IMR-90 (cell line): ENCODE measurements around the gene ABHD17A. TPM values are rescaled to one million over a fixed set of nuclear protein-coding genes. Genes with fewer than 3 reads are reported as not detected.

Experiments
- ATAC-seq: fragments of 200-7000 bp; cut with Tn5 transposase; 2 replicates; pipeline ENCODE4 v1.9.1; 2020; ENCODE audit warnings: low read depth, mild to moderate bottlenecking, moderate library complexity
- BruUV-seq: library from RNA; stranded (reverse); fragments of 400-500 nt; replicated peaks from 2 replicates; lab custom pipeline; 2021; lab: Mats Ljungman, UMichigan
- CTCF ChIA-PET: fragments of 300-600 bp; formaldehyde crosslinking; extraction: SDS; loops from one replicate; lab custom pipeline; 2021; ENCODE audit warnings: antibody characterized with exemption; lab: Yijun Ruan, JAX
- POLR2A ChIA-PET: fragments of 300-600 bp; sonication (Branson Sonifier 250); formaldehyde crosslinking; loops from one replicate; lab custom pipeline; 2022; ENCODE audit warnings: antibody characterized with exemption; ENCODE audit not compliant: unreplicated experiment; lab: Charles Lee
- DNase-seq: peaks from one replicate; pipeline ENCODE4 v3.0.0; 2013
- H2AFZ ChIP-seq: replicated peaks from 2 replicates; pipeline ENCODE3; 2013; ENCODE audit warnings: low read length, mild to moderate bottlenecking; ENCODE audit not compliant: poor library complexity
- H2AK5ac ChIP-seq: 2 replicates; pipeline ENCODE4 v1.6.1; 2013; ENCODE audit warnings: low read depth, low read length, inconsistent platforms
- H2AK9ac ChIP-seq: replicated peaks from 2 replicates; pipeline ENCODE3; 2013; ENCODE audit warnings: mild to moderate bottlenecking, low read depth, low read length, moderate library complexity; ENCODE audit not compliant: poor library complexity
- H2BK120ac ChIP-seq: 2 replicates; pipeline ENCODE4 v1.6.1; 2013; ENCODE audit warnings: low read depth, low read length, inconsistent platforms
- H2BK15ac ChIP-seq: 3 replicates; pipeline ENCODE4 v1.6.1; 2013; ENCODE audit warnings: low read depth, low read length, inconsistent platforms
- H2BK20ac ChIP-seq: 2 replicates; pipeline ENCODE4 v1.6.1; 2013; ENCODE audit warnings: low read depth, mild to moderate bottlenecking, inconsistent platforms, low read length, moderate library complexity
- H2BK5ac ChIP-seq: 2 replicates; pipeline ENCODE4 v1.6.1; 2013; ENCODE audit warnings: mild to moderate bottlenecking, low read depth, low read length, inconsistent platforms; ENCODE audit not compliant: poor library complexity, severe bottlenecking
- H3K14ac ChIP-seq: replicated peaks from 2 replicates; pipeline ENCODE4 v1.6.1; 2013; ENCODE audit warnings: low read depth, low read length, inconsistent platforms
- H3K18ac ChIP-seq: 2 replicates; pipeline ENCODE4 v1.6.1; 2013; ENCODE audit warnings: low read depth, low read length, control low read depth
- H3K23ac ChIP-seq: 2 replicates; pipeline ENCODE4 v1.6.1; 2013; ENCODE audit warnings: low read depth, low read length, inconsistent platforms
- H3K27ac ChIP-seq: 2 replicates; pipeline ENCODE4 v1.5.1; 2013; ENCODE audit warnings: mild to moderate bottlenecking, control low read depth, low read length; ENCODE audit not compliant: insufficient read depth
- H3K27me3 ChIP-seq: 2 replicates; pipeline ENCODE4 v1.6.1; 2013; ENCODE audit warnings: low read length; ENCODE audit not compliant: control insufficient read depth, insufficient read depth
- H3K36me3 ChIP-seq: 2 replicates; pipeline ENCODE4 v1.6.1; 2013; ENCODE audit warnings: low read length, mixed read lengths; ENCODE audit not compliant: control insufficient read depth, insufficient read depth
- H3K4ac ChIP-seq: 2 replicates; pipeline ENCODE4 v1.6.1; 2013; ENCODE audit warnings: low read depth, low read length, inconsistent platforms
- H3K4me1 ChIP-seq: 2 replicates; pipeline ENCODE4 v1.6.1; 2013; ENCODE audit warnings: low read length, mixed read lengths; ENCODE audit not compliant: control insufficient read depth, insufficient read depth
- H3K4me2 ChIP-seq: 2 replicates; pipeline ENCODE4 v1.6.1; 2013; ENCODE audit warnings: low read depth, mild to moderate bottlenecking, control low read depth, low read length, moderate library complexity
- H3K4me3 ChIP-seq: 2 replicates; pipeline ENCODE4 v1.5.1; 2013; ENCODE audit warnings: low read depth, mild to moderate bottlenecking, control low read depth, low read length, moderate library complexity; ENCODE audit not compliant: insufficient read depth
- H3K56ac ChIP-seq: 2 replicates; pipeline ENCODE4 v1.6.1; 2013; ENCODE audit warnings: low read length, inconsistent platforms; ENCODE audit not compliant: insufficient read depth; ENCODE audit errors: extremely low read depth
- H3K79me1 ChIP-seq, 2 experiments: 2 replicates each; pipeline ENCODE4 v1.6.1; 2013; ENCODE audit warnings: low read length in 2 of 2, inconsistent platforms in 1 of 2, low read depth in 1 of 2
- H3K9ac ChIP-seq: 2 replicates; pipeline ENCODE4 v1.6.1; 2013; ENCODE audit warnings: low read depth, low read length, control low read depth
- H3K9me1 ChIP-seq: 2 replicates; pipeline ENCODE4 v1.6.1; 2013; ENCODE audit warnings: low read length, inconsistent platforms; ENCODE audit not compliant: insufficient read depth
- H3K9me3 ChIP-seq: 2 replicates; pipeline ENCODE4 v1.6.1; 2013; ENCODE audit warnings: low read length; ENCODE audit not compliant: control insufficient read depth, insufficient read depth
- H4K20me1 ChIP-seq: 2 replicates; pipeline ENCODE4 v1.6.1; 2013; ENCODE audit warnings: low read length, inconsistent platforms; ENCODE audit not compliant: insufficient read depth
- H4K5ac ChIP-seq: 2 replicates; pipeline ENCODE4 v1.6.1; 2013; ENCODE audit warnings: mild to moderate bottlenecking, low read depth, low read length, control low read depth
- H4K8ac ChIP-seq, 2 experiments: 2 replicates each; pipeline ENCODE4 v1.6.1; 2013; ENCODE audit warnings: low read depth in 2 of 2, low read length in 2 of 2, control low read depth in 1 of 2, inconsistent platforms in 1 of 2
- H4K91ac ChIP-seq: 2 replicates; pipeline ENCODE4 v1.6.1; 2013; ENCODE audit warnings: low read depth, low read length, inconsistent platforms; ENCODE audit not compliant: insufficient read depth
- BHLHE40 ChIP-seq: fragments of 150-350 bp; IDR thresholded peaks from 2 replicates; pipeline ENCODE4 v1.6.1; 2016; ENCODE audit warnings: mild to moderate bottlenecking, low read depth, low read length
- MAZ ChIP-seq: IDR thresholded peaks from 2 replicates; pipeline ENCODE4 v1.6.1; 2012; ENCODE audit warnings: low read depth, mild to moderate bottlenecking, low read length, improper control_type of control experiment, moderate library complexity, borderline replicate concordance
- USF2 ChIP-seq: fragments of 150-350 bp; IDR thresholded peaks from 2 replicates; pipeline ENCODE4 v1.6.1; 2017; ENCODE audit warnings: mild to moderate bottlenecking, antibody characterized with exemption, low read length, low read depth
- WGBS, 2 experiments: methylation state at CpG; one replicate each; pipeline versions ENCODE4 v1.1.5 to v1.1.7; 2013; ENCODE audit warnings: missing lambda C conversion rate in 2 of 2; ENCODE audit not compliant: insufficient read length in 1 of 2; ENCODE audit errors: extremely low coverage in 2 of 2; 5-methylcytosine and 5-hydroxymethylcytosine counted together
- dilution Hi-C: fragments of 300-500 bp; cut with HindIII; formaldehyde crosslinking; loops from one replicate; pipeline ENCODE4 v1.14.3; 2018; ENCODE audit warnings: low sequenced_read_pairs; ENCODE audit not compliant: unreplicated experiment
- in situ Hi-C: fragments of 300-500 bp; cut with MboI; formaldehyde crosslinking; loops from 3 replicates; pipeline ENCODE4 v1.14.3; 2019; ENCODE audit warnings: low sequenced_read_pairs, inconsistent platforms, mixed read lengths
- intact Hi-C: fragments of 100-400 bp; cut with micrococcal nuclease; formaldehyde crosslinking; loops from 2 replicates; pipeline ENCODE4 v1.10.0; 2022
- polyA plus RNA-seq, 3 experiments: library from polyadenylated mRNA; depleted of rRNA; stranded (reverse); fragments of >200 nt; gene quantifications; 2 replicates each; pipeline ENCODE4 v1.2.3, GENCODE V29; 2012; ENCODE audit warnings: low replicate concordance in 1 of 3
- total RNA-seq: library from RNA; depleted of rRNA; stranded (reverse); fragments of >200 nt; gene quantifications from 2 replicates; pipeline ENCODE4 v1.2.3, GENCODE V29; 2012
- TF ChIP-seq, protein P1 (sequence below): conservative IDR thresholded peaks from 2 replicates; pipeline ENCODE4 v1.5.1; 2012; ENCODE audit warnings: mild to moderate bottlenecking, low read depth, low read length, improper control_type of control experiment

ABHD17A gene
- total and polyA plus RNA-seq, 2 of the 4 experiments (the other 2 are of a cell fraction), result 37.8 to 76.2 TPM

- Histone ChIP-seq H3K36me3 (no peaks in the 10 kb centered on the region), H3K79me1 (peaks cover 8 to 94% of the 10 kb centered on the region in 2 experiments; a peak in 3 of 4 replicates), H3K4ac (peak overlapping the region; percentile 98), H3K56ac (no peak overlapping the region; the same call in 1 of the 2 replicates), H3K27me3 (no peaks in the 10 kb centered on the region), H4K91ac (peak overlapping the region; percentile 97), H3K18ac (peak overlapping the region; percentile 25; the same call in 1 of the 2 replicates), H3K9me1 (peaks cover 7% of the 10 kb centered on the region; the same call in 1 of the 2 replicates), H3K14ac (peak overlapping the region; percentile 97), H4K20me1 (peaks cover 84% of the 10 kb centered on the region), H3K23ac (peak overlapping the region; percentile 54; the same call in 1 of the 2 replicates), H3K4me1 (peaks cover 58% of the 10 kb centered on the region), H2BK15ac (peak overlapping the region; percentile 51; the same call in 1 of the 3 replicates), H2AK9ac (peak overlapping the region; percentile 100), H2AK5ac (peak overlapping the region; percentile 100), H3K27ac (peak overlapping the region; percentile 98), H3K4me2 (peak overlapping the region; percentile 94), H2BK120ac (peak overlapping the region; percentile 80), H2BK20ac (no peak overlapping the region), H3K4me3 (peak overlapping the region; percentile 38), H2BK5ac (peak overlapping the region; percentile 94), H2AFZ (peak overlapping the region; percentile 92), H4K5ac (peak overlapping the region; percentile 84), H4K8ac (peak overlapping the region; percentile 88 to 93), H3K9me3 (no peaks in the 10 kb centered on the region), H3K9ac (peak overlapping the region; percentile 88)
- TF ChIP-seq, protein P1, sequence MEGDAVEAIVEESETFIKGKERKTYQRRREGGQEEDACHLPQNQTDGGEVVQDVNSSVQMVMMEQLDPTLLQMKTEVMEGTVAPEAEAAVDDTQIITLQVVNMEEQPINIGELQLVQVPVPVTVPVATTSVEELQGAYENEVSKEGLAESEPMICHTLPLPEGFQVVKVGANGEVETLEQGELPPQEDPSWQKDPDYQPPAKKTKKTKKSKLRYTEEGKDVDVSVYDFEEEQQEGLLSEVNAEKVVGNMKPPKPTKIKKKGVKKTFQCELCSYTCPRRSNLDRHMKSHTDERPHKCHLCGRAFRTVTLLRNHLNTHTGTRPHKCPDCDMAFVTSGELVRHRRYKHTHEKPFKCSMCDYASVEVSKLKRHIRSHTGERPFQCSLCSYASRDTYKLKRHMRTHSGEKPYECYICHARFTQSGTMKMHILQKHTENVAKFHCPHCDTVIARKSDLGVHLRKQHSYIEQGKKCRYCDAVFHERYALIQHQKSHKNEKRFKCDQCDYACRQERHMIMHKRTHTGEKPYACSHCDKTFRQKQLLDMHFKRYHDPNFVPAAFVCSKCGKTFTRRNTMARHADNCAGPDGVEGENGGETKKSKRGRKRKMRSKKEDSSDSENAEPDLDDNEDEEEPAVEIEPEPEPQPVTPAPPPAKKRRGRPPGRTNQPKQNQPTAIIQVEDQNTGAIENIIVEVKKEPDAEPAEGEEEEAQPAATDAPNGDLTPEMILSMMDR, result no peak
- TF ChIP-seq MAZ, result peak; percentile 17; the same call in 1 of the 2 replicates
- TF ChIP-seq BHLHE40, result peak; percentile 29; the same call in 1 of the 2 replicates
- TF ChIP-seq USF2, result 0 out of 2 replicates have a peak, but pooled peaks have one; percentile 4
- CTCF ChIA-PET, result interaction anchor here (0.6 kb wide), 2 partner anchors 28 to 79 kb away, joined by 3 read pairs; no protein-coding TSS in a partner anchor
- POLR2A ChIA-PET, result interaction anchor here (0.5 to 0.6 kb wide), 2 partner anchors 453 to 1419 kb away, joined by 3 to 4 read pairs; no protein-coding TSS in a partner anchor
- no TSS peak for BruUV-seq
- peak; percentile 70 for DNase-seq
- in situ Hi-C loops, result no loop called here
- intact Hi-C loops, result no loop called here
- dilution Hi-C loops, result no loop called here
- WGBS, 2 experiments, result 2% methylated on average over 17 of the region's 73 CpGs; no CpG with 5 or more reads in 1 of the 2 experiments
- ATAC-seq, result peak; percentile 33
Observed at GRCh38 chr19:1856698-1857603, 28.3 kb downstream of the ABHD17A start.
